SH-SY5Y (cell line): ENCODE results near the gene GRIA2.
A peak's percentile ranks its signal among the peaks of the same experiment; 100 is the strongest.

Experiments
- GATA2 ChIP-seq: IDR thresholded peaks from 2 replicates; pipeline ENCODE4 v1.6.1; 2011; ENCODE audit warnings: mild to moderate bottlenecking, low read depth, low read length
- GATA3 ChIP-seq: IDR thresholded peaks from 2 replicates; pipeline ENCODE4 v1.6.1; 2011; ENCODE audit warnings: low read depth, mild to moderate bottlenecking, low read length, moderate library complexity

The GRIA2 gene

DNA sequence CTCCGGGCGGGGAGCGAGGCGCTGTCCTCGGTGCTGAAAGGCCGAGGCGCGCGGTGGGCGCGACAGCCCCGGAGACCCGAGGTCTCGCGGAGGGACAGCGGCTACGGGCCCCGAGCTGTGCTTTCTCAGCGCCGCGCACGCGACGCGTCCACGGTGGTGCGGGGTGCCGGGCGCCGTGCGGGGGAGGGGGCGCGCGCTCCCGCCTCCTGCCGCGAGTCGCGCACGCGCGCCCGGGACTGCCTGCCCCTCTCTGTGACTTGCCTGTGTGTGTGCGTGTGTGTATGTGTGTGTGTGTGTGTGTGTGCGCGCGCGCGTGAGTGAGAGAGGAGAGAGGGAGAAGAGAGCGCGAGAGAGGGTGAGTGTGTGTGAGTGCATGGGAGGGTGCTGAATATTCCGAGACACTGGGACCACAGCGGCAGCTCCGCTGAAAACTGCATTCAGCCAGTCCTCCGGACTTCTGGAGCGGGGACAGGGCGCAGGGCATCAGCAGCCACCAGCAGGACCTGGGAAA is at the start of gene GRIA2:
TSS of gene GRIA2 (plus strand) at position 358 of the 511 bp plus-strand sequence. CDS start 315 bp downstream, outside the sequence.
- TF ChIP-seq GATA2 (0 out of 2 replicates have a peak, but pooled peaks have one; percentile 1), GATA3 (no peak)

GRCh38 chr4:157172011-157172410 is 48.5 kb upstream of the GRIA2 start:
- TF ChIP-seq GATA3 (no peak), GATA2 (no peak)

GRCh38 chr4:157184300-157184699 is 36.2 kb upstream of the GRIA2 start:
- TF ChIP-seq GATA2 (no peak), GATA3 (no peak)

DNA sequence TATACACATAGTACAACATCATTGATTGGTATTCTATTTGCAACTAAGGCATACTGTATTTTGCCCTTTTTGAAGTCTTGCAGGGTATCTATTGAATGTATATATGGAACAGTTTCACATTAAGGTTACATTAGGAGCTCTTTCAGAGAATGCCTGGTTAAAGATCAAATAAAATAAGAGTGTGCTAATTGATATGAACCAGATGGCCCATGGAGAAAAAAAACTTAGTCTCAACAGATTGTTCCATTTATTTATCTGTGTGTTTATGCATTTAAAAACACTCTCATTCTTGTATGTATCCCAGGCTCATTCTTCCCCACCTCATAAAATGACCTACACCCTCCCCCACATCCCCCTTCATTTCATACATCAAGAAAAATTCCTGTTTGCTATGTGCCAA is 35.2 kb upstream of the GRIA2 start:
- TF ChIP-seq GATA2, result no peak
- TF ChIP-seq GATA3, result no peak

DNA sequence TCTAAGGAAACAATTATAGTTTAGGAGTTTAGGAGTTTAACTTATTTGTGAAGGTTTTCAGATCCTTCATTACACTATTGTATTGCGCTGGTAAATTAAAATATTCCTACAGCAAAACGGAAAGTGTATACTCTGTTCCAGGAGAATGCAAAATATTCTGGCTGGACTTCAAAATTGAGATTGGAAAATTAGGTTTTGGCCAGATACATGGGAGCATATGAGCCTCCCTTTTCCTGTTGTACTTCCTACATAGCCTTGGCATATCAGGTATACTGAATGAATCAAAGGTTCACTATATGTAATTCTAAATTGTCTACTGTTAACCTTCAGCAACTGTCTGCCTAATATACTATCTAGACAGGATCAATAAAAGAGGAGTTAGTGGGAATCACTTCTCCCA is 25.2 kb upstream of the GRIA2 start:
- TF ChIP-seq GATA3 (no peak), GATA2 (no peak)

- TF ChIP-seq GATA3 (no peak), GATA2 (no peak)
Observed at GRCh38 chr4:157196046-157196445, 24.5 kb upstream of the GRIA2 start.

GRCh38 chr4:157204634-157205244 is 15.8 kb upstream of the GRIA2 start:
- no peak for TF ChIP-seq GATA2
- TF ChIP-seq GATA3, result no peak

DNA sequence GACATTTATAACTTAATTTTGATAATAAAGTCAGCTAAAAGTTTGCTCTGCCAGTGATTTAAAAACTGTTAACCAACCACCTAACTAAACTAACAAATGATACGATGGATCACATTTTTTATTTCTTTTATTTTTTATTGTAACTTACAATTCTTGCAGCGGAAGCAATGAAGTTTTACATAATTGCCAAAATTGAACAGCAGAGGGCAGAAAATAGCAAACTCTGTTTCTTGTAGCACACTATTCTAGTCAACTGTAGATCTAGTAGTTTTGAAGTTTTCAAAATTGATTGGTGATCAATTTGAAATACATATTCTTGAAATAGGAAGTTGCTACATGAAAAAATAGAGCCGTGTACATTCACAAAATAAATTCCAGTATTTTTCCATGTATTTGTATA is 2.8 kb upstream of the GRIA2 start:
- no peak for TF ChIP-seq GATA3
- TF ChIP-seq GATA2, result no peak

GRCh38 chr4:157219711-157220370 is 687 bp upstream of the GRIA2 start:
- no peak for TF ChIP-seq GATA3
- peak; percentile 42; the same call in 1 of the 2 replicates for TF ChIP-seq GATA2

DNA sequence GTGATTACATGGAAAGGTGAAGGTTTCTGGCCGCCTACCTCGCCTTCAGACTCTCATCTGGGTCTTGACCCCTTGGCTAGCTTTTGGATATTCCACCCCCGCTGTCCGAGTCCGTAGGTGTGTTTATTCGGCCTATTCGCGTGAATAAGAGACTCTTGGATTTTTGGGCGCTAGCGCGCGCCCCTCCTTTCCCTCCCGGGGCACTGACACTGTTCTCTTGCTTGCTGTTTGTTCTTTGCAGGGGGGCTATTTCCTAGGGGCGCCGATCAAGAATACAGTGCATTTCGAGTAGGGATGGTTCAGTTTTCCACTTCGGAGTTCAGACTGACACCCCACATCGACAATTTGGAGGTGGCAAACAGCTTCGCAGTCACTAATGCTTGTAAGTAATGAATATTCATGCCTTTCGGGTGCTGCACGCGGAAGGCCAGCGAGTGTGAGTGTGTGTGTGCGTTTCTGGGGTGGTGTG is 932 bp downstream of the GRIA2 start:
- no peak for TF ChIP-seq GATA3

DNA sequence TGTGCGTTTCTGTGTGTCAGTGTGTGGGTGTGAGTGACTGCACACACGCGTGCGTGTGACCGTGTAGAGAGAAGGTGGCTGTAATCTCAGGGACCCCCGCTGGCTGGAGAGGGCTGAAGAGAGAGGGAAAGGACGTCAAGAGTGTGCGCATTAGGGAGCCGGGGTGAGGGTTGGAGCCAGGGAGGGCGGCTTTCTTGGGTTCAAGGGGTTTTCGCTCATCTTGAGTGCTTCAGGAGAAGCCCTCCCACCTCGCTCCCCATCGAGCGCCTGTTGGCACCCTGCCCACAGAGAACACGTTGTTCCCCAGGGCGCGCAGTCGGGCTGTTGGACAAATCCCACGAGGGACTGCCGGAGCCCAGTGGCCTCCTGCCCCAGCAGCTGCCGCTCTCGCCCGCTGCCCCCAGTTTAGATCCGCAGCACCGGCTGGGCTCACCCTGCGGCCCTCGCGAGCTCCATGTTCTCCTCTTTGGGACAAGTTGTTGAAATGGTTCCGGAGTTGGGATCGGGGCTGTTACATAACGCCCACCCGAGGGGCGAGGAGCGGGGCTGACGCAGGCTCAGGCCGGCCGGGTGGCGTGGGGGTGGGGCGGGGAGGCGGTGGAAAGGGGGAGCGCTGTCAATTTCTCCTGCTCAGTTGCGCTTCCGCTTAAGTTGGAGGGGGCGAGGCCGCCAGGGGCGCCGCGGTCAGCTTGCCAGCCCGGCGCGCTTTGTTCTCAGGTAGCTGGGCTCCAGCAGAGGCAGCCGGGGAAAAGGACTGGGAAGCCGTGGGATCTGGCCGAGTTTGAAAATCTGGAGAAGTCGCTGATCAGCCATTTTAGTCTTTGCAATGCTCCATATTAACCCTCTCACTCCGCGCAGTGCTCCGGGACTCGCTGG is 1.6 kb downstream of the GRIA2 start:
- no peak for TF ChIP-seq GATA3
- TF ChIP-seq GATA2, result no peak

DNA sequence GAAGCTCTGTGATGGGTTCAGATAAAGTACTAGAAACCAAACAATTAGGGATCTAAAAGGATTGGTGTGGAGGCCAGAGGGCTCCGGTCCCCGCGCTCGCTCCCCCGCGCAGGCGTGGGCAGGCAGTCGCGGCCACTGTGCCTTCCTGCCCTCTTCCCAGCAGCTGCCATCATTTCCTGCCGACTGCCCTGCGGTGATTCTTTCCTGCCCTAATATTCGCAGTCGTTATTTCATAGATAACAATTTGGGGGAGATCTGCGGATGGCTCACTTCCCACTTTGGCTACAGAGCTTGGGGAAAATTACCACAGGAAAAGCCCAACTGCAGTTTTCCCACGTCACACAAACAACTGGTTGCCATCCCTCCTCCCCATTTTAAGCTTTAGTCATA is 2.2 kb downstream of the GRIA2 start:
- TF ChIP-seq GATA3 (no peak), GATA2 (peak; percentile 24; the same call in 1 of the 2 replicates)

DNA sequence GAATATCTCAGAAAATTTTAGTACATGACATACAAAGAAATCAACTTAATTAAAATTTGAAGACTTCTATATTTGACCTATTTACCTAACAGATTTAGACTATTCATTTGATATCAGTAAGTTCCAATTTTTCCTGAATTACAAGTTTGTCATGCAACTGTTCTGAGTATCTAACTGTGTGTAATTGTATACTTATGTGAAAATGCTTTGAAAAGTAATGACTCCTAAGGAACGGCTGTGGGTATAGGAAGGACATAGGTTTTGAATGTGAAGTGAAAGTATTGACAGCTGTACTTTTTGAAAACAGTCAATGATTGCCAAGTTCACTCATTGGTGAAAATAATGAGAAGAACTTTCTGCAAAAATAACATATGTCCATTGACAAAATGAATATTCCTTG is 2.9 kb downstream of the GRIA2 start:
- TF ChIP-seq GATA3, result no peak
- no peak for TF ChIP-seq GATA2

GRCh38 chr4:157225096-157225495 is 4.6 kb downstream of the GRIA2 start:
- no peak for TF ChIP-seq GATA3
